ELR (cell line): ENCODE data around the gene PALB2.
"Not testable (repeated sequence)": the region's sequence is repeated elsewhere in the genome, so short reads cannot be mapped to it uniquely, and the experiment has no call there.

Experiments used
- DNase-seq: peaks from one replicate; pipeline ENCODE4 v3.0.0-alpha.2; 2015; ENCODE audit warnings: low read depth

Gene PALB2

DNA sequence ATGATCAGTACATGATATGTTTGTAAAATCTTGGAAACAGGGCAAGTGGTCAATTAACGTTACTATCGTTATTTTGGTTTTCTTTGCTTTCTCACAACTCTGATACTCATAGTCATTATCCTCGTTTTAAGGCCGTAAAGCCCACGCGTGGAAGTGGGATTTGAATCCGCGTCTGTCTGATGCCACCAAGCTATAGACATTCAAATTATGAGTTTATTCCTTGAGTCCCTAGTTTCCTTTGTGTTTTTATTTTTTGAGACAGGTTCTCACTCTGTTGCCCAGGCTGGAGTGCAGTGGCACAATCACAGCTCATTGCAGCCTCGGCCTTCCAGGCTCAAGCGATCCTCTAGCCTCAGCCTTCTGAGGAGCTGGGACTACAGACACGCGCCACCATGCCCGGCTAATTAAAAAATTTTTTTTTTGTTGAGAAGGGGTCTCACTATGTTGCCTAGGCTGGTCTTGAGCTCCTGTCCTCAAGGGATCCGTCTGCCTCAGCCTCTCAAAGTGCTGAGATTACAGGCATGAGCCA is 1.2 kb upstream of the PALB2 start:
- peak; percentile 5 for DNase-seq

- DNase-seq = no peak
Measured at GRCh38 chr16:23640615-23640930, 537 bp downstream of the PALB2 start.

- no peak for DNase-seq
Measured at GRCh38 chr16:23635958-23636357, 5.2 kb downstream of the PALB2 start.

GRCh38 chr16:23634461-23635036 is 6.6 kb downstream of the PALB2 start:
- DNase-seq = no peak

- DNase-seq = not testable (repeated sequence)
Measured at GRCh38 chr16:23631874-23632273, 9.2 kb downstream of the PALB2 start.

DNA sequence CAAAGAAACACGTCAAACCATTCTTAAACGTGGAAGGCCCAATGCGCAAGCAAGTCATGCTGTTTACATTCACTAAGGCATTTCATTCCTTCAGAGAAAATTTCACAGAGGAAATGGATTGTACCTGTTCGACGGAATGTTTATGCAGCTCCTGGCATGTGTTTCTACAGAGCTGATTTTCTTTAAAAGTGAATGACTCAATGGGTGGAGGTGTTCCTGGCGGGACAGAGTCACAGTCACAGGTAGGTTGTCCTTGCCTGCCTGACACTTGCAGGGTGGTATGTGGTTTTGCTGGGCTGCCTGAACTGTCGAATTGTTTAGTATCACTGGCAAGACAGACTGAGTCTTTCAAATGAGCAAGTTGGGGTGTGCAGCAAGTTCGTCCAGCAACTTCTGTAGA is 11.6 kb downstream of the PALB2 start:
- no peak for DNase-seq

- no peak for DNase-seq
Measured at GRCh38 chr16:23624092-23624491, 17.0 kb downstream of the PALB2 start.

GRCh38 chr16:23615805-23616204 is 25.3 kb downstream of the PALB2 start:
- no peak for DNase-seq

- peak; percentile 4 for DNase-seq
Measured at GRCh38 chr16:23611936-23612335, 29.2 kb downstream of the PALB2 start.

DNA sequence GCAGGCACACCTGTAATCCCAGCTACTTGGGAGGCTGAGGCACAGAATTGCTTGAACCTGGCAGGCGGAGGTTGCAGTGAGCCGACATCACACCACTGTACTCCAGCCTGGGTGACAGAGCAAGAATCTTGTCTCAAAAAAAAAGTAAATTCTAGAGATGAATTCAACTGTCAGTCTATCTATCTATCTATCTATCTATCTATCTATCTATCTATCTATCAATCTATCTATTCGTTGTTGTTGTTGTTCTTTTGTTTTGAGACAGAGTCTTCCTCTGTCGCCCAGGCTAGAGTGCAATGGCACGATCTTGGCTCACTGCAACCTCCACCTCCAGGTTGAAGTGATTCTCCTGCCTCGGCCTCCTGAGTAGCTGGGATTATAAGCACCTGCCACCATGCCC is 30.2 kb downstream of the PALB2 start:
- DNase-seq = not testable (repeated sequence)

GRCh38 chr16:23609929-23610328 is 31.2 kb downstream of the PALB2 start:
- no peak for DNase-seq

DNA sequence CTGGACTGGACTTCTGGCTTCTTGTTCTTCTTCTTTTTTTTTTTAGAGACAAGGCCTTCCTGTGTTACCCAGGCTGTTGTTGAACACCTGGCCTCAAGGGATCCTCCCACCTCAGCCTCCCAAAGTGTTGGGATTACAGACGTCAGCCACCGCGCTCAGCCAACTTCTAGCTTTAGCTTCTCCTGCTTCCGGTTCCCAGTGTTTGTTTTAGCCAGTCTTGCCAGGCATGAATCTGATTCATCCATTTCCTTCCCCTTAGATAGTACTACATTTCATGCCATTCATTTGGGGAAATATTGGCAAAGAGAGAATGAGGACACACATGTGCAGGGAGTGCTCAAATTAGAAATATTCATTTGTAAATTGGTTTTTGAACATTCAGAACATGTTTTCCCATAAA is 32.9 kb downstream of the PALB2 start:
- peak; percentile 76 for DNase-seq

- peak; percentile 64 for DNase-seq
Measured at GRCh38 chr16:23607726-23608125, 33.4 kb downstream of the PALB2 start.

DNA sequence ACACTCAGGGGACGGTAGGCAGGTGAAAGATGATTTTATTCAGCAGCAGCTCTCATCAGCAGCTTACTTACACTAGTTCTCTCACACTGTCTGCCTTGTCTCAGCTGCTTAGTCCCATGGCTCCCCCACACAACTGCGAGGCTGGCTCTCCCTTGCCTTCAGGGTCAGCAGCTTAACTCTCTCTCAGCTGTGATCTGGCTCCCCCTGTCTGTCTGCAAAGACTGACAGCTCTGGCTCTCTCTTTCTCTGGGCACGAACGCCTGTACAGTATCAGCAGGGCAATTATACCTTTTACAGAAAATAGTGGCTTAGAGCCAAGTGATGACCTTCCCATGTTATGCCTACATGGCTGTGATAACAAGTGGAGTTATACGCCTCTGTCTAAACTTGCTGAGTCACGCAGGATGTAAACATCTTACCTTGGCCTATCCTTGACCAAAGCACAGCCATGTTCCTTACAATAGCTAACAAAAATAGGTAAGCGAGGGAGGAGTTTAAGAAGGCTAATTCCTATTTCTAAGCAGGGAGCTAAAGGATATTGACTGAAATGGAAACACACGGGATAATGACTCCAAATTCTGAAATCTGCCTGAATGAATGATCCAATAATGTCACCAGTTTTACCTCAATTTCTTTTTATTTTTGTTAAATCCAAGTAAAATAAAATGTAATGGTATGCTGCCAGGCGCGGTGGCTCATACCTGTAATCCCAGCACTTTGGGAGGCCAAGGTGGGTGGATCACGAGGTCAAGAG is 43.9 kb downstream of the PALB2 start:
- DNase-seq = peak; percentile 45

- peak; percentile 89 for DNase-seq
Measured at GRCh38 chr16:23595951-23596720, 45.0 kb downstream of the PALB2 start, which contains the start of gene NDUFAB1. Gene NDUFAB1, minus strand, starts transcription at chr16:23596316. Its CDS starts 26 bp downstream, at chr16:23596290.

GRCh38 chr16:23595246-23595950 is 45.7 kb downstream of the PALB2 start:
- DNase-seq = peak; percentile 17

- no peak for DNase-seq
Measured at GRCh38 chr16:23594186-23594585, 46.9 kb downstream of the PALB2 start.

GRCh38 chr16:23590181-23590580 is 50.9 kb downstream of the PALB2 start:
- no peak for DNase-seq

DNA sequence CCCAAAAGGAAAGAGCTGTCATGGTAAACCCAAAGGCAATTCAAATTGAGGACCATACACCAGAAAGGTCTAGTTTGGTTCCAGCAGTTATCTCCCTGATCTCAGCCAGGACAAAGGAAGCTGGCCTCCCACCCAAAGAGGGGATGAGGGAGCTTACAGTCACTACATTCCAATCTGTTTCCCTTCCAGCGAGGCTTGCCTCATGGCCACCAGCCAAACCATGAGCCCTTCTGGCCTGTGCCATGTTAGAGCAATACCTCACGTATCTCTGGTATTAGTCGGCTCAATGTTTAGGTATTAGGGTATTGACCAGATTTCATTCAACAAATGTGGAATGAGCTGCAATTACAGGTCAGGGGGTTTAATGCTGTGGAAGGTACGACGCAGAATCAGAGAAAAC is 53.4 kb downstream of the PALB2 start:
- peak; percentile 96 for DNase-seq

DNA sequence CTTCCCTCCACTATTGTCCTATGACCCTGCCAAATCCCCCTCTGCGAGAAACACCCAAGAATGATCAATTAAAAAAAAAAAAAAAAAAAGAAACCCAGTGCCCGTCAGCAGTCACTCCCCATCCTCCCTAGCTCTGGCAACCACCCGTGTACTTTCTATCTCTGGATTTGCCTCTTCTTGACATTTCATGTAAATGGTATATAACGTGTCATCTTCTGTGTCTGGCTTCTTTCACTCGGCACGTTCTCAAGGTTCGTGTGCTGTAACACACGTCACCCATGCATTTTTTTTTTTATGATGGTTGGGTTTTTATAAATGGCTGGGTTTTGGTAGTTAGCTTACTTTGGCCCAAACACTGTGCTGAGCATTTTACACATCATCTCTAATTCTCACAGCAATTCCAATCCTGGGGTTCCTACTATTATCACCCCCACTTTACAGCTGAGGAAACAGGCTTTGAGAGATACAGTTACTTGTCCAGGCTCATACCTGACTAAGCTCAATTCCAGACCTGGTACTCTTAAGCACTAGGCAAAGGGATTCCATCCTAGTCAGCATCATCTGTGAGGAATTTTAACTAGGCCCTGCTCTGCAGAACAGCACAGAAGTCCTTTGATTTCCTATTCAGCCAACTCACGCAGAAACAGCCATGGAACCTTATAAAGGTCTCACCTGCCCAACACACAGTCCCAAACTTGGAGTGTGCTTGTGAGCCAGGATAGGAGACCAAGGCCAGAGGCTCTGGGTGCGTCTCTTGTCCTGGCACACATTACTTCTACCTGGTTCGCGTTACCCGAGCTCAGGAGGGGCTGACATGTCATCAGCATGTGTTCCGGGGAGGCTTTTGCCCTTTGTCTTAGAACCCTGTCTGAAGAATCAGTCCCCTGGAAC is 56.7 kb downstream of the PALB2 start:
- no peak for DNase-seq

DNA sequence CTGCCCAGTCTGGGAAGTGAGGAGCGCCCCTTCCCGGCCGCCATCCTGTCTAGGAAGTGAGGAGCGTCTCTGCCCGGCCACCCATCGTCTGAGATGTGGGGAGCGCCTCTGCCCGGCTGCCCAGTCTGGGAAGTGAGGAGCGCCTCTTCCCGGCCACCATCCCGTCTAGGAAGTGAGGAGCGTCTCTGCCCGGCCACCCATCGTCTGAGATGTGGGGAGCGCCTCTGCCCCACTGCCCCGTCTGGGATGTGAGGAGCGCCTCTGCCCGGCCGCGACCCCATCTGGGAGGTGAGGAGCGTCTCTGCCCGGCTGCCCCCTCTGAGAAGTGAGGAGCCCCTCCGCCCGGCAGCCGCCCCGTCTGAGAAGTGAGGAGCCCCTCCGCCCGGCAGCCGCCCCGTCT is 57.8 kb downstream of the PALB2 start:
- DNase-seq = not testable (repeated sequence)
